ENCODE measurements around the gene AGXT.
"Not testable (repeated sequence)": the region's sequence is repeated elsewhere in the genome, so short reads cannot be mapped to it uniquely, and the experiment has no call there.

The AGXT gene

GRCh38 chr2:240840435-240841060, 28.1 kb upstream of the AGXT start:
- DNase-seq = peak in 11 of 14 donors; percentile 21 to 72 (median 49)

DNA sequence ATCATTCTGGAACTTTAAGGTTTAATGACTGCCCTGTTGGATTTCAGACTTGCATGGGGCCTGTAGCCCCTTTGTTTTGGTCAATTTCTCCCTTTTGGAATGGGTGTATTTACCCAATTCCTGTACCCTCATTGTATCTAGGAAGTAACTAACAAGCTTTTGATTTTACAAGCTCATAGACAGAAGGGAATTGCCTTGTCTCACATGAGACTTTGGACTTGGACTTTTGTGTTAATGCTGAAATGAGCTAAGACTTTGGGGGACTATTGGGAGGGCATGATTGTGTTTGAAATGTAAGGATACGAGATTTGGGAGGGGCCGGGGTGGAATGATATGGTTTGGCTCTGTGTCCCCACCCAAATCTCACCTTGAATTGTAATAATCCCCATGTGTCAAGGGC, 22.3 kb upstream of the AGXT start:
- not testable (repeated sequence) for DNase-seq

DNA sequence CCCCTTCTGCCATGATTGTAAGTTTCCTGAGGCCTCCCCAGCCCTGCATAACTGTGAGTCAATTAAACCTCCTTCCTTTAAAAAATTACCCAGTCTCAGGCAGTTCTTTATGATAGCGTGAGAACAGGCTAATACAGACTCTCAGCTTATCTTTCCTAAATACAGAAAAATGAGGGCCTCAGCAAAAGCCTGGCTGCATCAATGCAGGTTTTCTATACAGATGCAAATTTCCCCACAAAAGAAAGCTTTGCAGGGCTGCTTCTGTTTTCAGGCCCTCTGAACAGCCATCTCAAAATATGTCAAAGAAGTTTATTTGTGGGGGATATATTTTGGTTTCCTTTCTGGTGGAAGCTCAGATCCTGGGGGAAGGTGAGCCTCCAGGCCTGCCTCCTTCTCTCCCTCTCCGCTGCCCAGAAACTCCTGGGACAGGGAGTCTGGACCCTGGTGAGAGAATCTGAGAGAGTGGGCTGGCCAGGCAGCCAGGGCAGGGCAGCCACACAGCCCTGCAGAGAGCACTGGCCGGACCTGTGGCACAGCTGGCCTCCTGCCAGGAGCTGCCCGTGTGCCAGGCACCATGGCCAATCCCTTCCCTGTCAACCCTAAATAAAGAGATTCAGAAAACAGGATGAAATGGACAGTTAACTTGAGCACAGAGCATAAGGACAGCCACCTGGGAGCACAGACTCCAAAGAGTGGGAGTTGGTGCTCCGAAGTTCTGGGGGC, 21.6 kb upstream of the AGXT start:
- peak in 2 of 14 donors; percentile 18 to 31 for DNase-seq

GRCh38 chr2:240847817-240848216, 20.8 kb upstream of the AGXT start:
- DNase-seq = no peak

DNA sequence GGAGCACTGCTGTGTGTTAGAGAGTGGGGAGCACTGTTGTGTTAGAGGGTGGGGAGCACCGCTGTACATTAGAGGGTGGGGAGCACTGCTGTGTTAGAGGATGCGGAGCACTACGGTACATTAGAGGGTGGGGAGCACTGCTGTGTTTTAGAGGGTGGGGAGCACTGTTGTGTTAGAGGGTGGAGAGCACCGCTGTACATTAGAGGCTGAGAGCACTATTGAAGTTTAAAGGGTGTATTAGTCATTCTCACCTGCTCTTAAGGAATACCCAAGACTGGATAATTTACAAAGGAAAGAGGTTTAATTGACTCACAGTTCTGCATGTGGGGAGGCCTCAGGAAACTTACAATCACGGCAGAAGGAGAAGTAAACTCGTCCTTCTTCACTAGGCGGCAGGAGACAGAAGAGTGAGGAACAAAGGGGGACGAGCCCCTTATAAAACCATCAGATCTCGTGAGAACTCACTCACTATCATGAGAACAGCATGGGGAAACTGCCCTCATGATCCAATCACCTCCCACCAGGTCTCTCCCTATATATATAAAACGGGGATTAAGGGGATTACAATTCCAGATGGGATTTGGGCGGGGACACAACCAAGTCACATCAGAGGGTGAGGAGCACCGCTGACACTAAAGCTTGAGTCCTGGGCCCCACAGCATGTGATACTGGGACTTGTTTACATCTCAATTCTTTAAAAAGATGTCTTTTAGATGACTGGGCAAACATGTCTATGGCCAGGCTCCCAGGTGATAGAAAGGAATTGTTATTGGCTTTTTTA, 19.5 kb upstream of the AGXT start:
- DNase-seq = no peak

DNA sequence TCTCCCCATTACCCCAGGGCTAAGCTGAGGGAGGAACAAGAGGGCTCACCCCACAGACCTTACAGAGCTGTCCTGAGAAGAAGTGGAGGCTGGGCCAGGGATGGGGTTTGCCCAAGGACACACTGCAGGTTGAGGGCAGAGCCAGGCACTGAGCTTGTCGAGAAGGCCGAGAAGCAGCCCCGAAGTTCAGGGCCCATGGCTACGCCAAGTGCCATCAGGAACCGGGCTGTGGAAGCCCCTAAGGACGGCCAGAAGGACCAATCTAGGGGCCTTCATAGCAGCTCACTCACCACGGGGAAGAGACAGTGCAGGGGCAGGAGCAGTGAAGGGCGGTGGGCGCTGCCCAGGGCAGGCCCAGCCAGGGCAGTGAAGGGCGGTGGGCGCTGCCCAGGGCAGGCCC, 18.6 kb upstream of the AGXT start:
- no peak for DNase-seq

DNA sequence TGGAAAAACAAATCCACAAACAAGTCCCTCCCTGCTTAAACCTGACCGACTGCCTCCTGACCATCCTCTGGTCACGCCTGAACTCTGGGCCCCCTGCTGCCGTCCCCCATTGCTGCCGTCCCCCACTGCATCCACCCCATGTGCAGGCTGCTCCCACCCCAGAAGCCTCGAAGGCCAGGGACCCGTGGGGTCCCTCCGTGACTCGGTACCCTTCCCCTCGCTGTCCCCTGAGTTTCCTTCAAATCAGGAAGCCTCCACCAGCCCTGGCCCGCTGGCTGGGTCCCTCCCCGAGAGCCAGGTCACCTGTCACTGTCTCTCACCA, 17.9 kb upstream of the AGXT start:
- no peak for DNase-seq

GRCh38 chr2:240851078-240851991, 17.3 kb upstream of the AGXT start:
- peak in 13 of 14 donors; percentile 45 to 91 (median 73) for DNase-seq

DNA sequence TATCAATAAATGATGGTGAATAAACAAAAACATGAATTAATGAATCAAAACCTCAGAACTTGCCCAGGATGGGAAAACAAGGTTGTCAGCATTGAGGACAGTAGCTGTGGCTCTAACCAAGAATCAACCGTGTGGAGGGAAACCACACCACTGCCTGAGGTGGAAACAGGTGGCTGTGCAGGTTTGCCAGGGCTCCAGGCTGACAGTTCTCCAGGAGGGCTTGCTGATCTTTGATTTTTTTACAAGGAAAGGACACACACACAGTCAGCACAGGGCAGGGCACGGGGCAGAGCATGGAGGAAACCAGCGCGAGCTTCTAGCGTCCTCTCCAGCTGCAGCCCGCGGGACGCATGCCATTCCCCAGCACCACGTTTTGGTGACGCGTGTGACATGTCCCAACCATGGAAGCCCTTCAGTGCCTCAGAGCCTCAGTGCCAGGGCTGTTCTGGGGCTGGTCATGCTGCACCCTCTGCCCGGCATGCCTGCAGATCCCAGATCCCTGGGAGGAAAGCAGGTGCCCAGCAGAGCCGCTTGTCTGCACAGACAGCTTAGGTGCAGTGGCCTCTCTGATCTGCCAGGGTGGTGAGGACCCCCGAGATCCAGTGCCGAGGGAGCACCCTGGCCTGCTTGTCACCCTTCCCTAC, 15.8 kb upstream of the AGXT start:
- no peak for DNase-seq

GRCh38 chr2:240855670-240856069, 13.0 kb upstream of the AGXT start:
- no peak for DNase-seq

- DNase-seq = no peak
Observed at GRCh38 chr2:240856151-240856980, 12.3 kb upstream of the AGXT start.

GRCh38 chr2:240857039-240858008, 11.3 kb upstream of the AGXT start:
- no peak for DNase-seq

GRCh38 chr2:240858321-240858720, 10.3 kb upstream of the AGXT start:
- no peak for DNase-seq

DNA sequence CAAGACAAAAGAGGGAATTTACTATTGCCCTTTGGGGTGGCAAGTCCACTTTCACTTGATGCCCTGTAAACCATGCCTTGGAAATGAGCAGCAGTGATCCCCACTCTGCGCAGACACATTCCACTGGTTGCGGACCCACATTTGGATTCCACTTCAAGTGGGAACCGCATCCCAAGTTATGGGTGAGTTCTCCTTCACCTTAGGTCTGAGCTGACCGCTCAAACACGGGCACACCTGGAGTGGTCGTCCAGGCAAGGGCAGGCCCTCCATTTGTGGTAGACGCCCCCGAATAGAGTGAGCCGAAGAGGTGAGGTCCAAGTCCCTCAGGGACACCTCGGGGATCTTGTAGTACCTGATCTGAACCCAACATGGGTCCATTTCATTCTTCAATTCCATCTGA, 9.8 kb upstream of the AGXT start:
- no peak for DNase-seq

- DNase-seq = no peak
Observed at GRCh38 chr2:240861547-240861946, 7.1 kb upstream of the AGXT start.

- DNase-seq = no peak
Observed at GRCh38 chr2:240864475-240864874, 4.1 kb upstream of the AGXT start.

GRCh38 chr2:240865391-240865790, 3.2 kb upstream of the AGXT start:
- no peak for DNase-seq

DNA sequence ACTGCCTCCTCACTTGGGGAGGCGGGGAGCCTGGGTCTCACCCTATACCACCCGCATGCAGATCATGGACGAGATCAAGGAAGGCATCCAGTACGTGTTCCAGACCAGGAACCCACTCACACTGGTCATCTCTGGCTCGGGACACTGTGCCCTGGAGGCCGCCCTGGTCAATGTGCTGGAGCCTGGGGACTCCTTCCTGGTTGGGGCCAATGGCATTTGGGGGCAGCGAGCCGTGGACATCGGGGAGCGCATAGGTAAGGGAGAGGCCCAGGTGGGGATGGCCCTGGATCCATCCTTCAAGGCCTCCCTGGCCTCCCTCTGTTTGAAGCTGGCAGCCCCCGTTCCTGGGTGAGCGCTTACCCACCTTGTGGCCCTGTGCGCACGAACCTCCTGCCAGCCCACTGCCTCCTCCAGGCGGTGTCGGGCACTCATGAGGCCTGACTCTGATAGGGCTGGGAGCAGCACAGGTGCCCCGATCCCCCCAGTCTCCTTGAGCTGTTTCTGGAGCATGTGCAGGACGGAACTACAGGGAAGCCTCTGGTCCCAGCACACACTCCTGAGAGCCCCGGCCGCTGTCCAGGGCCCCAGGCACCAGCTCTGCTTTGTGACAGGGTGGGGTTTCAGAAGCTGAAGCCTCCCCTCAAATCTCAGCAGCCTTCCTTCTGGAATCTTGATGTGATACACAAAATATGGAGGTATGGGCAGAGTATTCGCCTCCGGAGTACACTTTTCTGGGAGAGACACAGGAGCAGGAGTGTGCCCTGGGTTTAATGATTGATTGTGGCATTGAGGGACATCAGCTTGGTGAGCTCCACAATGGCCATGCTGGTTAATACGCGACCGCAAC, 708 bp downstream of the AGXT start:
- DNase-seq = no peak

All from C1 segment of cervical spinal cord (tissue), 14 donors.